ENCODE measurements around the gene FOXL2NB.

GRCh38 chr3:138914870-138915502, 32.0 kb upstream of the FOXL2NB start:
- TF ChIP-seq CTCF (IDR thresholded peaks at IDR 0.05) (no peak), POLR2A (IDR thresholded peaks at IDR 0.05) (no peak)

All from adrenal gland (tissue), 5 donors.